B cell (primary cell): ENCODE results near the gene C12orf60.

Experiments used
- CTCF ChIP-seq: fragments of 200-600 bp; IDR thresholded peaks from one replicate; pipeline ENCODE4 v1.8.0; 2022; ENCODE audit warnings: antibody characterized with exemption, mild to moderate bottlenecking
- EZH2 ChIP-seq: IDR thresholded peaks from 2 replicates; pipeline ENCODE4 v1.6.1; 2012; ENCODE audit warnings: borderline replicate concordance, low read depth, mild to moderate bottlenecking, moderate library complexity, low read length; ENCODE audit not compliant: insufficient read depth, poor library complexity, severe bottlenecking

GRCh38 chr12:14842315-14842714 lies 38.8 kb downstream of the C12orf60 start:
- TF ChIP-seq CTCF: no peak
- no peak for TF ChIP-seq EZH2
